Muscle of leg (tissue), 11 donors: ENCODE measurements around the gene QRICH1. TPM values are rescaled to one million over a fixed set of nuclear protein-coding genes. Genes with fewer than 3 reads are reported as not detected.

ENCODE experiments used
- DNase-seq: peaks from one replicate; pipeline ENCODE4 v3.0.0; 2013
- H3K27ac ChIP-seq: one replicate; pipeline ENCODE4 v1.5.1; 2013; ENCODE audit warnings: mild to moderate bottlenecking, low read length, control low read depth
- H3K27me3 ChIP-seq: one replicate; pipeline ENCODE4 v1.6.1; 2013; ENCODE audit warnings: low read length; ENCODE audit not compliant: control insufficient read depth, insufficient read depth
- H3K36me3 ChIP-seq: one replicate; pipeline ENCODE4 v1.6.1; 2013; ENCODE audit warnings: low read length; ENCODE audit not compliant: control insufficient read depth, insufficient read depth
- H3K4me1 ChIP-seq: one replicate; pipeline ENCODE4 v1.6.1; 2013; ENCODE audit warnings: low read length; ENCODE audit not compliant: control insufficient read depth, insufficient read depth
- H3K4me3 ChIP-seq: one replicate; pipeline ENCODE4 v1.5.1; 2013; ENCODE audit warnings: low read length, control low read depth
- H3K9me3 ChIP-seq: replicated peaks from 2 replicates; pipeline ENCODE4 v1.6.1; 2013; ENCODE audit warnings: low read depth, low read length; ENCODE audit not compliant: control insufficient read depth
- WGBS: methylation state at CpG from one replicate; pipeline ENCODE4 v1.1.5; 2013; ENCODE audit warnings: missing lambda C conversion rate; ENCODE audit not compliant: insufficient coverage; 5-methylcytosine and 5-hydroxymethylcytosine counted together
- polyA plus RNA-seq, 8 donors: library from polyadenylated mRNA; unstranded; fragments of 120-200 nt; gene quantifications; one replicate each; pipeline versions ENCODE4 v1.2.1 to v1.2.3, GENCODE V29; 2013; ENCODE audit warnings: inconsistent platforms in 1 of 8, low replicate concordance in 1 of 8; ENCODE audit not compliant: insufficient read length in 8 of 8, insufficient read depth in 1 of 8
- total RNA-seq: library from RNA; stranded (reverse); fragments of 120-200 nt; gene quantifications from one replicate; pipeline ENCODE4 v1.2.4, GENCODE V29; 2013

Gene QRICH1
- total and polyA plus RNA-seq, 9 donors: 48.4 to 67.4 (median 56.9) TPM

DNA sequence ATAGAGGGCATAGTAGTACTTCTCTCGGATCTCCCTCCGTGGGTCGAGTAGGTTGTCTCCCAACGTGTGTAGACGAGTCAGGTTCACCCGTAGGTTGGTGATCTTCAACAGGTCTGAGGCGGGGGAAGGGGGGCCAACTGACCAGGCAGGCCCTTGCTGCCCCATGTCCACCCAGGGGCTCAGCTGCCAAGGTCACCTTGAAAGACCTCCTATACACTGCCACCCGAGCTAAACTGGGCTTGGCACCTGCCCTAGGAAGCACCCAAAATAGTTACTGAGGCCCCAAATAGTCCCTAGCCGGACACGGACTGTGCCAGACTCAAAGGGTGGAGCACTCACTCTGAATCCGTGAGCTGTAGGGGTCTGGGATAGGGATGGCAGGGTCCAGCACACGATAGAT lies 37.2 kb upstream of the QRICH1 start:
- 86% methylated on average over 6 of the region's 12 CpGs for WGBS
- Histone ChIP-seq H3K27ac (peak overlapping the region; percentile 13), H3K27me3 (no peaks in the 10 kb centered on the region), H3K4me3 (peak overlapping the region; percentile 95), H3K4me1 (peaks cover 33% of the 10 kb centered on the region), H3K9me3 (no peaks in the 10 kb centered on the region), H3K36me3 (peaks cover 51% of the 10 kb centered on the region)
- DNase-seq: no peak

GRCh38 chr3:49124991-49125670 lies 31.3 kb upstream of the QRICH1 start:
- H3K36me3 ChIP-seq: peaks cover 84% of the 10 kb centered on the region
- no peaks in the 10 kb centered on the region for H3K9me3 ChIP-seq
- no peaks in the 10 kb centered on the region for H3K27me3 ChIP-seq
- no peak overlapping the region for H3K27ac ChIP-seq
- H3K4me1 ChIP-seq: peaks cover 9% of the 10 kb centered on the region
- DNase-seq: no peak
- H3K4me3 ChIP-seq: no peak overlapping the region
- WGBS: 63% methylated on average over 10 of the region's 14 CpGs

- DNase-seq: no peak
- H3K4me1 ChIP-seq: peaks cover 15% of the 10 kb centered on the region
- no peaks in the 10 kb centered on the region for H3K9me3 ChIP-seq
- peaks cover 77% of the 10 kb centered on the region for H3K36me3 ChIP-seq
- H3K27me3 ChIP-seq: no peaks in the 10 kb centered on the region
- no peak overlapping the region for H3K4me3 ChIP-seq
- WGBS: 90% methylated on average over 7 of the region's 7 CpGs
- no peak overlapping the region for H3K27ac ChIP-seq
These were observed 30.3 kb upstream of the QRICH1 start for GRCh38 chr3:49124203-49124602.

- peaks cover 18% of the 10 kb centered on the region for H3K4me1 ChIP-seq
- no peaks in the 10 kb centered on the region for H3K27me3 ChIP-seq
- DNase-seq: no peak
- no peak overlapping the region for H3K27ac ChIP-seq
- H3K36me3 ChIP-seq: peaks cover 77% of the 10 kb centered on the region
- 93% methylated on average over 15 of the region's 17 CpGs for WGBS
- H3K9me3 ChIP-seq: no peaks in the 10 kb centered on the region
- H3K4me3 ChIP-seq: no peak overlapping the region
These were observed 29.8 kb upstream of the QRICH1 start for GRCh38 chr3:49123687-49124086.

DNA sequence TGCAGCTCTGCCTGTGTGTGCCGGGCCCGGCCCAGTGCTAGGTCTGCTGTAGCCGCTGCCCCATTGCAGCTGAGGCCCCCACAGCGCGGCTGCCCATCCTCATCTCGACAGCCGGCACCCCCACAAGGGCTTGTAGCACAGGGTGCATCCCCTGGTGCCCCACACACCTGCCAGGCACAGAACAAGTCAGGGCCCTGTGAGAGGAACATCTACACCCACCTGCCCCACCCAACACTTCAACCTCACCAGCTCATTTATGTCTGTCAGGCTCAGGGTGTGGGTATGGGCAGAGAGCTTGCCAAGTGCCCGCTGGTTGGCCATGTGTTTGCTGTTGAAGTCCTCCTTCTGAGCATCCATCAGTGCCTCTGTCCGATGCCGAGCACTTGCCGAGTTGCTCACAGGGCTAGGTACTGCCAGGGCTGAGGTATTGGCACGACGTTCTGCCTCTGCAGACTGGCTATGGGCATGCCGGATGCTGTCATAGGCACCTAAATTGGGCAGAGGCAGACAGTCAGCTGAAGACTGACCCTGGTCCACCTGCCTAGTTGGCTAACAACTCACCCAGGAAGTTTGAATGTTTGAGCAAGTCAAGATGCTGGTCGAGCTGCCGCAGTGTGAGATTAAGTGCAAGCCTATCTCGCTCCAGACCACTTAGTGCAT lies 29.1 kb upstream of the QRICH1 start:
- DNase-seq: no peak
- Histone ChIP-seq H3K9me3 (no peaks in the 10 kb centered on the region), H3K36me3 (peaks cover 77% of the 10 kb centered on the region), H3K27ac (no peak overlapping the region), H3K4me3 (no peak overlapping the region), H3K4me1 (peaks cover 18% of the 10 kb centered on the region), H3K27me3 (no peaks in the 10 kb centered on the region)
- 96% methylated on average over 16 of the region's 17 CpGs for WGBS

GRCh38 chr3:49122451-49122850 lies 28.6 kb upstream of the QRICH1 start:
- peaks cover 18% of the 10 kb centered on the region for H3K4me1 ChIP-seq
- no peaks in the 10 kb centered on the region for H3K9me3 ChIP-seq
- DNase-seq: no peak
- no peaks in the 10 kb centered on the region for H3K27me3 ChIP-seq
- H3K4me3 ChIP-seq: no peak overlapping the region
- 81% methylated on average over 7 of the region's 7 CpGs for WGBS
- H3K36me3 ChIP-seq: peaks cover 82% of the 10 kb centered on the region
- H3K27ac ChIP-seq: no peak overlapping the region

DNA sequence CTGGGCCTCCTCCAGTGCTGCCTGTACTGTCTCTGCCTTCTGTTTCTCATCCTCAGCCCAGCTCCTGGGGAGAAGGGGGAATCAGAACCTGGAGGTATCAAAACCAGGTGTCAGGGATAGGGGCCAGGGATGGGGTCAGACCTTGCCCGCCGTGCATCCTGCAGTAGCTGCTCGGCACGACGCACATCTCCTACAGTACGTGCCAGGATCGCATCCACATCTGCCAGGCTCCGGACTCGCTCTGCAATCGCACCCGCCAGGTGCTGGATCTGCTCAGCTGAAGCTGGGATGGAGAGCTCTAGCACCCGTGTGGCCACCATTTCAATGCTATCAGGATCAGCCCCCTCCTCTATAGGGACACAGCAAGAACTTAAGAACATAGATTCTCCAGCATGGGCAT lies 28.2 kb upstream of the QRICH1 start:
- H3K36me3 ChIP-seq: peaks cover 83% of the 10 kb centered on the region
- WGBS: 89% methylated on average over 11 of the region's 12 CpGs
- H3K4me1 ChIP-seq: peaks cover 18% of the 10 kb centered on the region
- H3K9me3 ChIP-seq: no peaks in the 10 kb centered on the region
- no peaks in the 10 kb centered on the region for H3K27me3 ChIP-seq
- no peak for DNase-seq
- no peak overlapping the region for H3K4me3 ChIP-seq
- no peak overlapping the region for H3K27ac ChIP-seq

GRCh38 chr3:49121132-49121736 lies 27.4 kb upstream of the QRICH1 start:
- no peaks in the 10 kb centered on the region for H3K9me3 ChIP-seq
- DNase-seq: no peak
- 59% methylated on average over 8 of the region's 17 CpGs for WGBS
- peaks cover 18% of the 10 kb centered on the region for H3K4me1 ChIP-seq
- H3K4me3 ChIP-seq: peak overlapping the region; percentile 74
- peak overlapping the region; percentile 88 for H3K27ac ChIP-seq
- H3K36me3 ChIP-seq: peaks cover 84% of the 10 kb centered on the region
- no peaks in the 10 kb centered on the region for H3K27me3 ChIP-seq

DNA sequence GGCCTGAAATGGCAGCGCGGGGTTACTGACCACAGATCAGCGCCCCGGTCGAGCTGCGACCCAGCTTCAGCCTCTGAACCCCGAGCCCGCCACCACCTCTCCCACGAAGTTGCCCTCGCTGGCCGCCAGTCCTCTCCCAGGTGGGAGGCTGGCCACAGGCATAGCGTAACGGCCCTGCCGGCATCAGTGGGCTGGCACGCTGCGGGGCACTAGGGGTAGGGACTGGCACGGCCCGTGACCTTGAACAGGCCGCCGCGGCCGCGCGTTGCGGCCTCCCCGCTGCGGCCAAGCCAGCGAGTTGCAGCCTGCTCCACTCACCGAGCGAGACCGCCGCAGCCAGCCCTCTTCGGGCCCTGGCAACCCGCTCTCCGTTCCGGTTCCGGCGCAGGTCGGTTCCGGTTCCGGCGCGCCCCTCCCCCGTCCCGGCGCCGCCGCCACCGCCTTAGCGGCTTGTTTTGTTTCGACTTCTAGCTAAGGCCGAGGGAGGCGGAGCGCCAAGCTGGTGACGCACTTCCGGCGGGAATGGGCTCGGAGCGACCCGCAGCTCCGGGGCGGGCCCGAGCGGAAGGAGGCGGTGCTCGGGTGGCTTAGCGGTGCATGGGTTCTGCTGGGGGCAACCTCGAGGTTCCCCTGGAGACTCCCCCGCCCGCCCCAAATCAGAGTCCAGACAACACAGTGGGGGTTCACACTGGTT lies 26.7 kb upstream of the QRICH1 start, which contains the start of gene USP19:
Gene USP19, minus strand, starts transcription at position 386 of the 694 bp plus-strand sequence. CDS start 1,678 bp downstream, outside the sequence.
- peak within 1 kb of the TSS; percentile 74 for H3K4me3 ChIP-seq
- DNase-seq: peak; percentile 98
- peaks cover 84% of the 10 kb centered on the region for H3K36me3 ChIP-seq
- H3K9me3 ChIP-seq: no peaks in the 10 kb centered on the region
- H3K4me1 ChIP-seq: peaks cover 18% of the 10 kb centered on the region
- peak within 1 kb of the TSS; percentile 88 for H3K27ac ChIP-seq
- H3K27me3 ChIP-seq: no peaks in the 10 kb centered on the region
- WGBS: under 1% methylated on average over 51 of the region's 70 CpGs

DNA sequence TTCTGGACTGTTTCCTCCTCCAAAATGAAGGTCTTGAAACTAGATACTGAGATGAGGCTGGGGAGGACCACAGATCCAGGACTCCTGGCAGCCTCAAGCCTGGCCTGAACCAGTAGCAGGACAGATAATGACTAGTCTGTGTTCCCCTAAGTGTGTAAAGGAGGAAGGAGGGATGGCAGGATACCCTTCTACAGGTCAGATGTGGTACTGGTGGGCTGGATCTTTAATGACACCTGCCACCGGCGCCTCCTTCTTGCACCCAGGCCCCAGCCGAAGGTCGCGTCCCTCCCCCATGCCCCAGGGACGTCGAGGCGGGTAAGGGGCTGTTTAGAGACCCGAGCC lies 26.2 kb upstream of the QRICH1 start:
- peak overlapping the region; percentile 88 for H3K27ac ChIP-seq
- H3K36me3 ChIP-seq: peaks cover 84% of the 10 kb centered on the region
- no peak for DNase-seq
- peak overlapping the region; percentile 74 for H3K4me3 ChIP-seq
- 0% methylated on average over 9 of the region's 9 CpGs for WGBS
- H3K4me1 ChIP-seq: peaks cover 18% of the 10 kb centered on the region
- no peaks in the 10 kb centered on the region for H3K9me3 ChIP-seq
- no peaks in the 10 kb centered on the region for H3K27me3 ChIP-seq
